ENCODE data around the gene IFNA8.
A peak's percentile ranks its signal among the peaks of the same experiment; 100 is the strongest.
"Not testable (repeated sequence)": the region's sequence is repeated elsewhere in the genome, so short reads cannot be mapped to it uniquely, and the experiment has no call there.

The IFNA8 gene

DNA sequence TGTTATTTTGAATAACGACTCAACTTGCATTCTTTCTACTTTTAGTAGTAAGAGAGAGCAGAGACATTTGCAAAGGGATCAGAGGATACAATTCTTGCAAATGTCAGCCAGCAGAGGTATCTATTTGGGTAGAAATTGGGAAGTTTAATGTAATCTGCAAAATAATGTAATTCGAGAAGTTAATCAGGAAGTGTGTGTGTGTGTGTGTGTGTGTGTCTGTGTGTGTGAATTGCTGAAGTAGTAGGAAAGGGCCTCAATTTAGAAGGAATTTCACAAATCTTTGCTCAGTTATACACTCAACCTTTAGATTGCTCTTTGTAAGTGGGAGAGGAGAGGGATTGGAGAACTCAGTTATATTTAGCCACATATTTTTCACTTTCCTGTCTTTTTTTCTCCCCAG, 20.3 kb downstream of the IFNA8 start:
- no peak for DNase-seq

DNA sequence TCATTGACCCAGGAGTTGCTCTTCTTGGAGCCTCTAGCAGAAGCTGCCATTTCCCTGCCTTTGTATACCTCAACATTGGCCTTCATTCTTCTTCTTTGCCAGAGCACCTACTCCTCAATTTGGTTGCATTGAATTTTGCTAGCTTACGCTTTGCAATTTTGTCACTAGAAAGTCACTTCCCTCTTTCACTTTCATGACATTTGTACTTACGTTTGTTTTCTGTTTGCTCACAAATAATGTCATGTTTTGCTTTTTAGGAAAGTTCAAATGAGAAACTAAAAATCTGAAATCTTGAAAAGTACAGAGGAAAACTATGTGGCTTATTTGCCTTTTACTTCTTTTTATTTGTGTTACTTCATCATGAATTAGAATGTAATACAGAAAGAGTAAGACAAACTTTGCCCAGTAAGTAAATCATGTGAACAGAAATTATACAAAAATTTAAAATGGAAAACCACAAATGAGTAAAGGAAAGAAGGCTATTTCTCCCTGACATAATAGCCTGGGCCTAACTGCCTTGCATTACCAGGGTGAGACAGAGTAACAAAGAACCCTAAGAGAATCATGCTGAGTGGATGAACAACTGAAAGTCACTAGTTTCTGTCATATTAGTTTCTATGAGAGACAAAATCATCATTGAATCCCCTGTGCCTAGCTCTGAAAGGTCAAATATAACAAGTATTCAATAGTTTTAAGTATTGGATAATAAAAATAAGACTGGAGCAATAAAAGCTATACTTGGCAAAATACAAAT, 23.9 kb downstream of the IFNA8 start:
- DNase-seq, result no peak

DNA sequence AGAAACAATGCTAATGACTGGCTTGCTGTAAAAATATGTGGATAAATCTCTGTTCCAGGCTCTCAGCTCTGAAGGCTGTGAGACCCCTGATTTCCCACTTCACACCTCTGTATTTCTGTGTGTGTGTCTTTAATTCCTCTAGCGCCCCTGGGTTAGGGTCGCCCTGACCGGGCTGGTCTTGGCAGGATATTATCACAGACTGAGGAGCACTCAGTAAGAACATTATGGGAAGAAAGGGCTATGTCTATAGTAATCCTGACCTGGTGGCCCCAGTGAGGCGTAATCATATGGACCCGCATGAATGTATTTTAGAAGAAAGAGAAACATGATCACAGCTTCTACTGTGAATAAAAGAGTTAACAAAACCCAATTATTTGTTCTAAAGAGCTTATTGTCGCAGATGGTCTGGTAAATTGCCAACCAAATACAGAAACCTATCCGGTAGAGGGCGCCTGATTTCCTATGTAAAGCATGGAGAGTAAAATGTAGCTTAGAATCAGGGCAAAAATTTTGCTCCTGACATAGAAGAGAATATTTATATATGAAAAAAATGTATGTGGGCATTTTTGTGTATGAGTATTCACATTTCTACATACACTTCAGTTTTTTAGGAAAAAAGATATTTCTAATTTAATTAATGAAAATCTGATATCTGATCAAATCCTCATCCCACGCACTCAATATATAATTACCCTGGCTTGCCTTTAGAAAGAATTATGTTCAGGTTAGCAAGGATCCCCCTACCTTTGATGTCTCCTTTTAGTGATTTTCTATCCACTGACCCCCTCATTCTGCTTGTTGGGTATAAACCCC, 25.5 kb downstream of the IFNA8 start:
- peak; percentile 29 to 36 for DNase-seq

DNA sequence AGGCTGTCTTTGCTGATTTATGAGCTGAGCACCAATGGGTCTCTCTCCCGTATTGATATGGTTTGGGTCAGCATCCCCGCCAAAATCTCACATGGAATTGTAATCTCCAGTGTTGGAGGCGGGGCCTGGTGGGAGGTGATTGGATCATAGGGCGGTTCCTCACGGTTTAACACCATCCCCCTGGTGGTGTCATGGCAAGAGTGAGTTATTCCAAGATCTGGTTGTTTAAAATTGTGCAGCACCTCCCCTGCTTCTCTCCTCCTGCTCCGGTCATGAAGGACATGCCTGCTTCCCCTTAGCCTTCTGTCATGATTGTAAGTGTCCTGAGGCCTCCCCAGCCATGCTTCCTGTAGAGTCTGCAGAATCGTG, 26.1 kb downstream of the IFNA8 start:
- DNase-seq, result not testable (repeated sequence)

DNA sequence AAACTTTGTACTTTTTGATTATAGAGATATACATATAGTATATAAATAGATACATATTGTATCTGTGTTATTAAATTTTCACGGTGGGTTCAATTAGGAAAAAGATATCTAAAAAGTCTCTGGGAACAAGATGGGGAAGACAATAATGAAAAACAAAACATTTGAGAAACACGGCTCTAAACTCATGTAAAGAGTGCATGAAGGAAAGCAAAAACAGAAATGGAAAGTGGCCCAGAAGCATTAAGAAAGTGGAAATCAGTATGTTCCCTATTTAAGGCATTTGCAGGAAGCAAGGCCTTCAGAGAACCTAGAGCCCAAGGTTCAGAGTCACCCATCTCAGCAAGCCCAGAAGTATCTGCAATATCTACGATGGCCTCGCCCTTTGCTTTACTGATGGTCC, 31.2 kb downstream of the IFNA8 start, which contains the start of gene IFNA1:
TSS of gene IFNA1 (plus strand) at position 301 of the 400 bp plus-strand sequence. CDS start at position 370, 69 bp downstream.
- no peak for DNase-seq

DNA sequence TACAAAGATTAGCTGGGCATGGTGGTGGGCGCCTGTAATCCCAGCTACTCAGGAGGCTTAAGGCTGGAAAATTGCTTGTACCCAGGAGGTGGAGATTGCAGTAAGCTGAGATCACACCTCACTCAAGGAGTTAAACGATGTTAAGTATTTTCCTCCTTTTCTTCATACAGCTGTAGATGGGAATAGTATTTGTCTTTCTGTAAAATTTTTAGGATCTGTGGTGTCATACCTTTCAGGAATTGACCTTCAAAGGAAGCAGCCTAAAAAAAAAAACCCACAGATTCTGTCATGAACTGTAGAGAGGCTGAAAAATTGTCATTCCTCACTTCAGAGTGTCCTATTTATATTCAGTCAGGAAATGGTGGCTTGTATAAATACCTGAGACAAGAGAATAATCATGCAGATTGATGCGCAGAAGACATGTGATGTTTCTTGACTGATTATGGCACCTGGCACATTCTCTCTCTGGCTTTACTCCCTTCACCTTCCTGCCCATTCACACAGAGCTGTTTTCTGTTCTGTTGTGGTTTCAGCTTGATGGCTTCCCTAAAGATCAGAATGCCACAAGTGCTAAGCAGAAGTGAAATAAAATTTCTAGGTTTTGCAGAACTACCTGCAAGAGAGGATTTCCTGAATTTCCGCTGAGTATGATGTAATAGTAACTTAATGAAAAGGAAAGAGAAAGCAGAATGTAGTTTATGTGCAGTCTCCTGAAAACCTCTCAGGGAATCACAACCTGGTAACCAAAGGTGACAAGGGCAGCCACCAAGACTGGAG, 35.1 kb downstream of the IFNA8 start:
- DNase-seq, result no peak

DNA sequence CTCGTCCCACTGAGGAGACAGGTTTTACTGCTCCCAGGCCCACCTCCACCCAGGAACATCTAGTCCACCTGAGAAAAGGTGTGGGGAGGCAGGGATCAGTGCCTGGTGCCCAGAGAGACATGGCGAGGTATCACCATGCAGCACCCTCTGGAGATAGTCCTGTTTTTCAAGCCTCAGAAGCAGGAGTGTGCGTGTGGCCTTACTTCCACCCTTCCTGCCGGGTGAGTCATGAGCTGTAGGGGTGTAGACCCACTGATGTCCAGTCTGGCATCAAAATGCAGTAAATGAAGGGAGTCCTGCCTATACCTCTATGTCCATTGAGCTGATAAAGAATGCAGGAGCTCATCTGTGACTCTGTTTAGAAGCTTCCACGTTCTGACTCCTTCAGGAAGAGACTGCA, 40.4 kb downstream of the IFNA8 start:
- not testable (repeated sequence) for DNase-seq

DNA sequence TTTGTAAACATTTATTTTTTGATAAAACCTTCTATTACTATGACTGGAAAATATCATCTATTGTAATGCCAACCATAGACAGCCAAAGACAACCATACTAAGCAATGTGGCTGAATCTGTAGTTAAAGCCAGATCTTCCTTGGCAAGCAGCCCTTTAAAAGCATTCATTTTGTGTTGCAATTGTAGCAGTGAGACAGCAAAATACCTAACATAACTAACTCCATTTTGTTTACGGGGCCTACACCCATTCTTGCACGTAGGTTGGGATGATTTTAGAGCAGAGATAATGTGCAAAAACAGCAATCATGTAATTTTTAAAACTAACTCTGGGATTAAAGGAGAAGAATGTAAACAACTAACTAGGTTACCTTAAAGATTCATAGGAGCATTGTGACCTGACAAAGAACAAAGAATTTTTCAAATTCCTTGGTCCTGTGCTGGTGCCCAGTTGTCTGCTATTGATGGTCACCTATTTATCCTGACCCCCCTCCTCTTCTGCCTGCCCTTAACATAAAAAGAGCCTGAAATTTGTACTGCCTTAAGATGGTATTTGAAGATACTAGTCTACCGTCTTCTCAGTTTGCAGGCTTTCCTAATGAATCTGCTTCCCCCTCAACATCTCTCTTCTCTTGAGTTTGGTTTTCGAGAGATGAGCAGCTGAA, 41.9 kb downstream of the IFNA8 start:
- DNase-seq, result no peak

DNA sequence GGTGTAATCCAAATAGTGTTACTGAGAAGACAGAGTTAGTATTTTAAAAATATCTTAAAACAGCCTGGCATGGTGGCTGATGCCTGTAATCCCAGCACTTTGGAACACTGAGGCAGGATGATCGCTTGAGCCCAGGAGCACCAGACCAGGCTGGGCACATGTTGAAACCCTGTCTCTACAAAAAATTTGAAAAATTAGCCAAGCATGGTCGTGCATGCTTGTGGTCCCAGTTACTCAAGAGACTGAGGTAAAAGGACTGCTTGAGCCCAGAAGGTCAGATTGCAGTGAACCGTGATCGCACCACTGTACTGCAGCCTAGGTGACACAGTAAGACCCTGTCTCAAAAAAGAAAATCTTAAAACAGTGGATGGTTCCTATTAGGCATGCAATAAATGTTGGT, 43.8 kb downstream of the IFNA8 start:
- no peak for DNase-seq

DNA sequence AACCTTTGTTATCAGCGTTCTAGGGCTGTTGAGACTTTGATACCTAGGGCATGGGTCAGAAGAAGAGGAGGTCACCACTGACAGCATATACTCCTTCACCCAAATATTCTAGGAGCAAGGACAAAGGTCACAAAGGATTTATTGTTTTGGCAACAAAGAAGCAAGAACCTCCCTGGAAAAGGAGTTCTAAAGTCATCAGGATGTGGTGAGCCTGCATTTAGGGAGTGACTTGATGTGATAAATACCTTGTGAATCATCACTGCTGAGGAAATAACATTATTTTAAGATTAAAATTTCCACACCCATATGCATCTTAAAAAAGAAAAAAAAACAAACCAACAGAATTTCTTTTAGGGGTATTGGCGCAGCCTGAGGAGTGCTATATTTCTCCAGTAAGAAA, 45.2 kb downstream of the IFNA8 start:
- no peak for DNase-seq

DNA sequence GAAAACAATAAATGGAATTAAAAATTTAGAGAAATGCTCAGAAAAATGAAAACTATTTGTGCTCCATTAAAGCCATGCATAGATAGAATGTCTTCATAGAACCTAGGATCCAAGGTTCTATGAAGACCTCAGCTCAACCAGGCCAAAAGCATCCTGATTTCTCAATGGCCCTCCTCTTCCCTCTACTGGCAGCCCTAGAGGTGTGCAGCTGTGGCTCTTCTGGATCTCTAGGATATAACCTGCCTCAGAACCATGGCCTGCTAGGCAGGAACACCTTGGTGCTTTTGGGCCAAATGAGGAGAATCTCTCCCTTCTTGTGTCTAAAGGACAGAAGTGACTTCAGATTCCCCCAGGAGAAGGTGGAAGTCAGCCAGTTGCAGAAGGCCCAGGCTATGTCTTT, 46.4 kb downstream of the IFNA8 start:
- DNase-seq, result no peak

Data from activated T-cell treated with anti-CD3 and anti-CD28 coated beads, Interleukin-2, amount 50 U/mL, for 48 hours (primary cell).